Endothelial cell of umbilical vein (primary cell): ENCODE measurements around the gene REEP5. TPM values are rescaled to one million over a fixed set of nuclear protein-coding genes. Genes with fewer than 3 reads are reported as not detected.

Source experiments
- BruUV-seq: library from RNA; stranded (reverse); fragments of 400-500 nt; replicated peaks from 2 replicates; lab custom pipeline; 2021; lab: Mats Ljungman, UMichigan
- CTCF ChIA-PET: fragments of 300-600, 350-600 bp; sonication (Branson Sonifier 250); formaldehyde crosslinking; loops from one replicate; lab custom pipeline; 2021; ENCODE audit warnings: antibody characterized with exemption, inconsistent platforms; lab: Charles Lee
- POLR2A ChIA-PET: fragments of 300-600, 350-600 bp; sonication (Branson Sonifier 250); formaldehyde crosslinking; loops from one replicate; lab custom pipeline; 2021; ENCODE audit warnings: antibody characterized with exemption, inconsistent platforms; lab: Charles Lee
- DNase-seq: peaks from one replicate; pipeline ENCODE4 v3.0.0-alpha.2; 2011; ENCODE audit warnings: low read depth, low spot score
- FAIRE-seq: peaks from 2 replicates; lab custom pipeline; 2011; peaks lifted over from hg19 to GRCh38; lab: Jason Lieb, UNC
- H2AFZ ChIP-seq: 2 replicates; pipeline ENCODE4 v1.6.0; 2012; ENCODE audit warnings: low read depth, low read length, control low read depth, inconsistent platforms
- H3K27ac ChIP-seq: 2 replicates; pipeline ENCODE4 v1.5.1; 2011; ENCODE audit warnings: low read depth, mild to moderate bottlenecking, control low read depth, low read length, moderate library complexity; ENCODE audit not compliant: insufficient read depth
- H3K27me3 ChIP-seq, 2 experiments: 2 replicates each; pipeline versions ENCODE4 v1.6.0 to v1.6.1; 2011; ENCODE audit warnings: low read length in 2 of 2, mixed read lengths in 1 of 2; ENCODE audit not compliant: control insufficient read depth in 2 of 2, insufficient read depth in 2 of 2
- H3K36me3 ChIP-seq, 2 experiments: 2 replicates in 1 of 2; 3 replicates in 1 of 2; pipeline ENCODE4 v1.5.1; 2011; ENCODE audit warnings: low read length in 2 of 2, mild to moderate bottlenecking in 1 of 2, moderate library complexity in 1 of 2; ENCODE audit not compliant: control insufficient read depth in 2 of 2, insufficient read depth in 2 of 2; ENCODE audit errors: extremely low read depth in 1 of 2
- H3K4me1 ChIP-seq: 3 replicates; pipeline ENCODE4 v1.5.1; 2011; ENCODE audit warnings: mild to moderate bottlenecking, low read length; ENCODE audit not compliant: control insufficient read depth, insufficient read depth; ENCODE audit errors: extremely low read depth
- H3K4me2 ChIP-seq: 2 replicates; pipeline ENCODE4 v1.6.1; 2011; ENCODE audit warnings: low read length, control low read depth, mixed read lengths; ENCODE audit not compliant: insufficient read depth
- H3K4me3 ChIP-seq, 3 experiments: fragments of 200-600 bp in 1 of 3; sonication (generic), shearing (Covaris generic) in 1 of 3; replicated peaks in 1 of 3; 2 replicates each; pipeline ENCODE4 v1.5.1; 2011 to 2016; ENCODE audit warnings: control low read depth in 3 of 3, low read length in 3 of 3, mild to moderate bottlenecking in 2 of 3, inconsistent platforms in 1 of 3, low read depth in 1 of 3, moderate library complexity in 1 of 3; ENCODE audit not compliant: insufficient read depth in 1 of 3
- H3K79me2 ChIP-seq: 2 replicates; pipeline ENCODE4 v1.6.0; 2012; ENCODE audit warnings: low read length, inconsistent platforms; ENCODE audit not compliant: control insufficient read depth, insufficient read depth
- H3K9ac ChIP-seq: replicated peaks from 2 replicates; pipeline ENCODE3; 2011; ENCODE audit warnings: low read length, control low read depth; ENCODE audit not compliant: insufficient read depth; ENCODE audit errors: extremely low read depth
- H3K9me1 ChIP-seq: replicated peaks from 3 replicates; pipeline ENCODE4 v1.6.0; 2011; ENCODE audit warnings: mild to moderate bottlenecking, low read length; ENCODE audit not compliant: control insufficient read depth, insufficient read depth; ENCODE audit errors: extremely low read depth
- H3K9me3 ChIP-seq: replicated peaks from 2 replicates; pipeline ENCODE4 v1.5.1; 2012; ENCODE audit warnings: low read length, inconsistent platforms; ENCODE audit not compliant: control insufficient read depth, insufficient read depth
- H4K20me1 ChIP-seq: replicated peaks from 2 replicates; pipeline ENCODE3; 2011; ENCODE audit warnings: mild to moderate bottlenecking, low read length; ENCODE audit not compliant: control insufficient read depth, insufficient read depth; ENCODE audit errors: extremely low read depth
- CTCF ChIP-seq, 2 donors: IDR thresholded peaks; 1 replicate in 1 of 2; 2 replicates in 1 of 2; pipeline ENCODE4 v1.5.1; 2011; ENCODE audit warnings: low read length in 2 of 2, mild to moderate bottlenecking in 2 of 2, moderate library complexity in 2 of 2, control low read depth in 1 of 2, inconsistent platforms in 1 of 2, low read depth in 1 of 2; ENCODE audit not compliant: insufficient read depth in 1 of 2; ENCODE audit errors: extremely low read depth in 1 of 2
- EZH2 ChIP-seq: IDR thresholded peaks from 2 replicates; pipeline ENCODE4 v1.6.1; 2012; ENCODE audit warnings: borderline replicate concordance, low read depth, mild to moderate bottlenecking, moderate library complexity, low read length, inconsistent platforms; ENCODE audit not compliant: severe bottlenecking
- FOS ChIP-seq: IDR thresholded peaks from 2 replicates; pipeline ENCODE4 v1.6.1; 2011; ENCODE audit warnings: mild to moderate bottlenecking, low read length, moderate library complexity, borderline replicate concordance; ENCODE audit not compliant: insufficient read depth
- GATA2 ChIP-seq: IDR thresholded peaks from 2 replicates; pipeline ENCODE4 v1.7.0; 2011; ENCODE audit warnings: low read depth, mild to moderate bottlenecking, moderate library complexity, mixed read lengths, low read length; ENCODE audit not compliant: insufficient read length, insufficient read depth
- JUN ChIP-seq: IDR thresholded peaks from 2 replicates; pipeline ENCODE4 v1.6.1; 2011; ENCODE audit warnings: borderline replicate concordance, low read depth; ENCODE audit not compliant: insufficient read length, insufficient read depth
- MAX ChIP-seq: IDR thresholded peaks from 2 replicates; pipeline ENCODE4 v1.6.1; 2011; ENCODE audit not compliant: insufficient read depth, insufficient read length
- MYC ChIP-seq: IDR thresholded peaks from one replicate; pipeline ENCODE4 v1.6.1; 2011; ENCODE audit warnings: mild to moderate bottlenecking, low read depth, low read length
- POLR2A ChIP-seq: IDR thresholded peaks from 2 replicates; pipeline ENCODE4 v1.6.1; 2012; ENCODE audit warnings: low read depth, mild to moderate bottlenecking, control low read depth, low read length
- POLR2AphosphoS5 ChIP-seq: IDR thresholded peaks from 2 replicates; pipeline ENCODE4 v1.6.1; 2012; ENCODE audit warnings: low read depth, mild to moderate bottlenecking, control low read depth, low read length, moderate library complexity; ENCODE audit not compliant: insufficient read depth
- dilution Hi-C: fragments of 300-500 bp; cut with MboI; formaldehyde crosslinking; loops from one replicate; pipeline ENCODE4 v1.15.0; 2019; ENCODE audit warnings: low sequenced_read_pairs; ENCODE audit not compliant: extremely low pct_ligation_motif_present
- intact Hi-C: fragments of 100-400 bp; cut with micrococcal nuclease; formaldehyde crosslinking; loops from one replicate; pipeline ENCODE4 v1.10.0; 2022
- polyA plus RNA-seq, 4 experiments: library from polyadenylated mRNA; depleted of rRNA in 3 of 4; stranded (reverse) in 3 of 4; unstranded in 1 of 4; fragments of >200 nt; gene quantifications; 2 replicates each; pipeline versions ENCODE4 v1.2.1 to v1.2.3, GENCODE V29; 2011 to 2012; ENCODE audit warnings: missing spikeins in 1 of 4
- total RNA-seq: library from RNA; stranded (reverse); gene quantifications from 2 replicates; pipeline ENCODE4 v1.2.3, GENCODE V29; 2021

REEP5 gene
- total and polyA plus RNA-seq, 2 donors (not counting 3 experiments of a cell fraction or from before 2014, with no cell fraction given), result 98.0 to 163 TPM

- TF ChIP-seq GATA2, result no peak
- TF ChIP-seq CTCF (IDR thresholded peaks at IDR 0.05; ENCODE audit: extremely low read depth in 1 of 2, insufficient read depth in 1 of 2, low read depth in 1 of 2, low read length in 2 of 2), result no peak
- TF ChIP-seq EZH2, result no peak
- no peak for TF ChIP-seq JUN
- TF ChIP-seq POLR2A, result no peak
- no peak for TF ChIP-seq FOS
- TF ChIP-seq MAX, result no peak
- TF ChIP-seq POLR2AphosphoS5, result no peak
- TF ChIP-seq MYC, result no peak
- H3K79me2 ChIP-seq, result no peaks in the 10 kb centered on the region
- FAIRE-seq, result peak; percentile 26
- dilution Hi-C loops (no loop called here), intact Hi-C loops (no loop called here)
- DNase-seq, result no peak
- H3K36me3 ChIP-seq, result no peaks in the 10 kb centered on the region
- no peak overlapping the region for H3K9ac ChIP-seq
- no peak overlapping the region for H3K4me3 ChIP-seq
- CTCF ChIA-PET, result no interaction called here
- BruUV-seq, result no TSS peak
- peaks cover 9% of the 10 kb centered on the region for H3K4me1 ChIP-seq
- H3K27me3 ChIP-seq, result no peaks in the 10 kb centered on the region
- no peaks in the 10 kb centered on the region for H3K9me1 ChIP-seq
- no peaks in the 10 kb centered on the region for H3K9me3 ChIP-seq
- H4K20me1 ChIP-seq, result no peaks in the 10 kb centered on the region
- POLR2A ChIA-PET, result no interaction called here
- H3K27ac ChIP-seq, result no peak overlapping the region
- H2AFZ ChIP-seq, result no peak overlapping the region
- H3K4me2 ChIP-seq, result no peak overlapping the region
Measured at GRCh38 chr5:112971276-112971675, 49.2 kb upstream of the REEP5 start.
